GM23248 (cell line): Measurements from ENCODE around the gene MST1.

Experiments
- EZH2 ChIP-seq: fragments of 200-600 bp; sonication (generic); IDR thresholded peaks from 2 replicates; pipeline ENCODE4 v1.6.1; 2018; ENCODE audit warnings: antibody characterized with exemption, mild to moderate bottlenecking; ENCODE audit not compliant: insufficient read depth, poor library complexity, severe bottlenecking
- EZH2phosphoT487 ChIP-seq: fragments of 200-600 bp; sonication (generic); IDR thresholded peaks from 2 replicates; pipeline ENCODE4 v1.6.1; 2018; ENCODE audit warnings: antibody characterized with exemption, moderate library complexity, mild to moderate bottlenecking, low read depth; ENCODE audit not compliant: insufficient read depth

DNA sequence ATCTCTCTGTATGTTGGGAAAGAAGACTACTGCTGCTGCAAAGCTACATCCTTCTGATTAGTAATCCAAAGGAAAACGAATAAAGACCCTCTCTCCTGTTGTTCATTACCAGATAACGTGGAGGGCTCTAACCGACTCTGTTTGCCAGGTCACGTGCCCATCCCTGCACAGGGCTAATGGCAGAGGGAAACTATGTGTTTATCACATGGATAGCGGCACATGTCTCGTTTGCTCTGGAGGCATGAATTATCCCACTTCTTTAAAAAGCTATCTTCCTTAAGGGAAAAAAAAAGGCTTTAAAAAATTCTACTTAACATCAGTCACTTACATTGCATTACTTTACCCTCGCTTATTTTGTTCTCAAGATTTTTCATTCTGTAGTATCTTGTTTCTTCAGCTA lies 48.0 kb downstream of the MST1 start:
- TF ChIP-seq EZH2 (no peak), EZH2phosphoT487 (no peak)
